Upper lobe of left lung (tissue), 6 donors: ENCODE data around the gene MUC21. TPM values are rescaled to one million over a fixed set of nuclear protein-coding genes. Genes with fewer than 3 reads are reported as not detected.
A peak's percentile ranks its signal among the peaks of the same experiment; 100 is the strongest.

ENCODE experiments used
- ATAC-seq, 2 donors: fragments of 200-7000 bp; cut with Tn5 transposase; one replicate each; pipeline ENCODE4 v1.9.1; 2022; ENCODE audit warnings: mild to moderate bottlenecking in 2 of 2, moderate library complexity in 2 of 2; ENCODE audit not compliant: low FRiP score in 2 of 2
- DNase-seq, 2 donors: peaks; one replicate each; pipeline ENCODE4 v3.0.0-alpha.2; 2019 to 2020
- H3K27ac ChIP-seq, 4 donors: fragments of 200-600 bp; sonication (generic); one replicate each; pipeline ENCODE4 v1.5.1; 2016 to 2019
- H3K27me3 ChIP-seq, 4 donors: fragments of 200-600 bp; sonication (generic); one replicate each; pipeline ENCODE4 v1.5.1; 2017 to 2019
- H3K36me3 ChIP-seq, 4 donors: fragments of 200-600 bp; sonication (generic); one replicate each; pipeline ENCODE4 v1.5.1; 2016 to 2019
- H3K4me1 ChIP-seq, 4 donors: fragments of 200-600 bp; sonication (generic); one replicate each; pipeline ENCODE4 v1.5.1; 2018 to 2019
- H3K4me3 ChIP-seq, 4 donors: fragments of 200-600 bp; sonication (generic); one replicate each; pipeline ENCODE4 v1.5.1; 2017 to 2019; ENCODE audit warnings: mild to moderate bottlenecking in 2 of 4, moderate library complexity in 1 of 4
- H3K9me3 ChIP-seq, 4 donors: fragments of 200-600 bp; sonication (generic); one replicate each; pipeline ENCODE4 v1.5.1; 2018 to 2019
- CTCF ChIP-seq, 6 experiments: fragments of 450-650 bp in 4 of 6; fragments of 200-600 bp in 2 of 6; sonication (generic) in 2 of 6; IDR thresholded peaks; one replicate each; pipeline ENCODE4 v1.5.1; 2016 to 2019; ENCODE audit warnings: antibody characterized with exemption in 6 of 6
- EP300 ChIP-seq, 4 donors: sonication (generic); formaldehyde crosslinking; IDR thresholded peaks; one replicate each; pipeline ENCODE4 v1.5.1; 2017; ENCODE audit warnings: antibody characterized with exemption in 4 of 4, control low read depth in 2 of 4
- POLR2A ChIP-seq, 4 donors: fragments of 450-650 bp; IDR thresholded peaks; one replicate each; pipeline ENCODE4 v1.5.1; 2016 to 2017; ENCODE audit warnings: antibody characterized with exemption in 4 of 4, mild to moderate bottlenecking in 2 of 4
- POLR2AphosphoS5 ChIP-seq, 2 donors: sonication (generic); formaldehyde crosslinking; IDR thresholded peaks; one replicate each; pipeline ENCODE4 v1.5.1; 2017; ENCODE audit warnings: antibody characterized with exemption in 2 of 2
- WGBS, 2 donors: methylation state at CpG; one replicate each; pipeline ENCODE4 v1.1.5; 2017 to 2018; 5-methylcytosine and 5-hydroxymethylcytosine counted together
- total RNA-seq, 6 donors: library from RNA; depleted of rRNA in 4 of 6; stranded (reverse); fragments of >200 nt in 4 of 6; gene quantifications; one replicate each; pipeline versions ENCODE4 v1.1.0 to v1.2.1, GENCODE V29; 2016 to 2021
- donor health status: DM: no; HTN: no; CAD: no; lungs with moderate emphysema.
- donor health status: DM: no; HTN: yes; CAD: no; lungs with severe emphysema.

MUC21 gene
- total RNA-seq, 6 donors from 2014 or later = 2.1 to 5.2 (median 3.6) TPM

GRCh38 chr6:30940361-30940986 lies 43.0 kb upstream of the MUC21 start, which contains the start of gene MUCL3:
Gene MUCL3, plus strand, starts transcription at chr6:30940973. Its CDS starts 27 bp downstream, at chr6:30941000.
- WGBS, 2 donors = 76 to 80% methylated on average over 14 to 16 of the region's 16 CpGs
- Histone ChIP-seq H3K9me3 (no peaks in the 10 kb centered on the region), H3K36me3 (no peaks in the 10 kb centered on the region), H3K4me3 (no peak within 1 kb of the TSS), H3K27ac (no peak within 1 kb of the TSS), H3K27me3 (no peaks in the 10 kb centered on the region), H3K4me1 (peaks cover 9 to 25% (median 11%) of the 10 kb centered on the region in 4 donors)
- peak in 1 of 2 donors; percentile 60 for DNase-seq
- no peak for TF ChIP-seq POLR2AphosphoS5 (IDR thresholded peaks at IDR 0.05)
- ATAC-seq = no peak

- Histone ChIP-seq H3K9me3 (no peaks in the 10 kb centered on the region), H3K27ac (peak overlapping the region in 2 of 4 donors; percentile 20 to 59), H3K36me3 (no peaks in the 10 kb centered on the region), H3K27me3 (no peaks in the 10 kb centered on the region), H3K4me1 (peaks cover 9 to 34% (median 11%) of the 10 kb centered on the region in 4 donors), H3K4me3 (no peak overlapping the region)
- DNase-seq (peak; percentile 67 to 88), ATAC-seq (peak; percentile 79 to 86)
- TF ChIP-seq CTCF (IDR thresholded peaks at IDR 0.05) (peak in 5 of 6 experiments; percentile 36 to 77 (median 60)), POLR2A (IDR thresholded peaks at IDR 0.05) (peak in 1 of 4 donors; percentile 18), EP300 (IDR thresholded peaks at IDR 0.05) (no peak), POLR2AphosphoS5 (IDR thresholded peaks at IDR 0.05) (no peak)
- WGBS, 2 donors = 14 to 15% methylated on average over 13 to 15 of the region's 15 CpGs
Measured at GRCh38 chr6:30942338-30943060, 41.0 kb upstream of the MUC21 start.

GRCh38 chr6:30944051-30944450 lies 39.5 kb upstream of the MUC21 start:
- Histone ChIP-seq H3K4me1 (peaks cover 9 to 21% (median 11%) of the 10 kb centered on the region in 4 donors), H3K36me3 (no peaks in the 10 kb centered on the region), H3K27me3 (no peaks in the 10 kb centered on the region), H3K4me3 (no peak overlapping the region), H3K9me3 (no peaks in the 10 kb centered on the region), H3K27ac (no peak overlapping the region)
- TF ChIP-seq CTCF (IDR thresholded peaks at IDR 0.05) (no peak), EP300 (IDR thresholded peaks at IDR 0.05) (no peak), POLR2AphosphoS5 (IDR thresholded peaks at IDR 0.05) (no peak), POLR2A (IDR thresholded peaks at IDR 0.05) (no peak)
- 84 to 92% methylated on average over 4 of the region's 4 CpGs for WGBS, 2 donors
- DNase-seq (no peak), ATAC-seq (no peak)

GRCh38 chr6:30945281-30945680 lies 38.2 kb upstream of the MUC21 start:
- ATAC-seq = no peak
- H3K27ac ChIP-seq = no peak overlapping the region
- H3K36me3 ChIP-seq = no peaks in the 10 kb centered on the region
- DNase-seq = no peak
- TF ChIP-seq POLR2AphosphoS5 (IDR thresholded peaks at IDR 0.05) = no peak
- H3K4me3 ChIP-seq = no peak overlapping the region
- H3K4me1 ChIP-seq = peaks cover 9 to 21% (median 11%) of the 10 kb centered on the region in 4 donors
- no peaks in the 10 kb centered on the region for H3K9me3 ChIP-seq
- no peaks in the 10 kb centered on the region for H3K27me3 ChIP-seq
- WGBS, 2 donors = 92% methylated on average over 5 of the region's 5 CpGs

- no peak for DNase-seq
- Histone ChIP-seq H3K27me3 (no peaks in the 10 kb centered on the region), H3K4me1 (peaks cover 8 to 20% (median 9%) of the 10 kb centered on the region in 4 donors), H3K9me3 (no peaks in the 10 kb centered on the region), H3K36me3 (no peaks in the 10 kb centered on the region), H3K27ac (no peak overlapping the region), H3K4me3 (no peak overlapping the region)
- WGBS, 2 donors = 75 to 82% methylated on average over 4 of the region's 4 CpGs
- TF ChIP-seq EP300 (IDR thresholded peaks at IDR 0.05) = no peak
- ATAC-seq = no peak
Measured at GRCh38 chr6:30947231-30947630, 36.3 kb upstream of the MUC21 start.

- no peak for ATAC-seq
- WGBS, 2 donors = 92 to 99% methylated on average over 6 of the region's 6 CpGs
- Histone ChIP-seq H3K4me1 (peaks cover 0 to 9% (median 0%) of the 10 kb centered on the region in 4 donors), H3K27ac (no peak overlapping the region), H3K36me3 (no peaks in the 10 kb centered on the region), H3K4me3 (no peak overlapping the region), H3K9me3 (no peaks in the 10 kb centered on the region), H3K27me3 (no peaks in the 10 kb centered on the region)
- TF ChIP-seq POLR2A (IDR thresholded peaks at IDR 0.05) = no peak
- no peak for TF ChIP-seq POLR2AphosphoS5 (IDR thresholded peaks at IDR 0.05)
- no peak for TF ChIP-seq CTCF (IDR thresholded peaks at IDR 0.05)
- TF ChIP-seq EP300 (IDR thresholded peaks at IDR 0.05) = no peak
- no peak for DNase-seq
Measured at GRCh38 chr6:30948811-30949210, 34.7 kb upstream of the MUC21 start.
